Stimulated activated CD8-positive, alpha-beta memory T cell treated with anti-CD3 and anti-CD28 coated beads, Interleukin-2, amount 100 ng/mL, for 1 hour (primary cell): ENCODE results near the gene ACACA.

Experiments used
- DNase-seq, 2 donors: peaks; one replicate each; pipeline ENCODE4 v3.0.0-alpha.2; 2020; ENCODE audit warnings: low read depth in 2 of 2

ACACA gene

DNA sequence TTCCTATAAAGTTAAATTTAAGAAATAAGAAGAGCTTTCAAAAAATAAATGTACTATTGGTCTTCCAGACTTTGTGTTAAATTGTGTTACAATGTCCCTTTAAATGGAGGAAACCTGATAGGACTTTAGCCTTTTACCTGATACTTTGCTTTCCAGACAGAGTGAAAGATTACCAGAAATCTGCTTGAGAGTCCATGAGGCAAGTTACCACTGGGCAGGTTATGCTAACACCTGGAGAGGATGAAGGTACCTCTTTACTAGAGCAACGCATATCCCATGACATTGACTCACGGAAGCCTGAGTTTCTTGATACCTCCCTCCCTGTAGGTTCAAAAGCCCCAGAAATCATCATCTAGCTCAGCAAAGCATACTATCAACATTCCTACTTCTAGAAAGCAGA, 174.7 kb downstream of the ACACA start:
- DNase-seq = no peak

DNA sequence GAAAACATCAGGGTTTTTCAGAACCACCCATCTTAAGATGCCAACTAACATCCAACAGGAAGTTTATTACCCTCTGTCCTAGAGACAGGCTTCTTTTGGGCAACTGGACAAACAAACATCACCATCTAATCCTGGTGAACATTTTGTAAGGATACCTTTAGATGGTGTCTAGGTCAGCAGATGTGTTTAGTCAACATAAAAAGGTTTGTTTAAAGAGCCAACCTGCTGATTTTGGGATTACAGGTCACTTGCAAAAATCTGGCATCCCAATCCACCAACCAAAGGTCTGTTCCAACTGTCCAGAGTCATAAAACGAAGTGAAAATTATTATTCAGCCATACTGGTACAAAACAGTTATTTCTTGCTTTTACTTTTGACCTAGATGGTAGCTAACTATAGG, 176.0 kb downstream of the ACACA start:
- DNase-seq = no peak

DNA sequence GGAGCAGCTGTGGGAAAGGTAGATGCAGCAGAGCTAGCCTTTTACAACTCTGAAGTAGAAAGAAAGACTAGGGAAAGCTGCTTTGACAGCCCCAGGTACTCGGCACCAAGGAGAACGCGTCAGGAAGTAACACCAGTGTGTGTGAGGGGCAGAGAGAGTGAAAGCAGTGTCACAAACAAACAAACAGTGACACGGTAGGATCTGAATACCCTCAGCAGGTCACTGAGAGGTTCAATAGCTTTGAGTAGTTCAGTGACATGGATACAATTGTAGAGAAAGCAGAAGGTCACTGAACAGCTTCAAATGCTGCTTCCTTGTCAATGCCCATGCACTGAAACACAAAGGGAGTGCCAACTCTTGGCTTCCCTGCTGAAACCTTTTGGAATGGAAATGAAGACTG, 181.2 kb downstream of the ACACA start:
- no peak for DNase-seq

DNA sequence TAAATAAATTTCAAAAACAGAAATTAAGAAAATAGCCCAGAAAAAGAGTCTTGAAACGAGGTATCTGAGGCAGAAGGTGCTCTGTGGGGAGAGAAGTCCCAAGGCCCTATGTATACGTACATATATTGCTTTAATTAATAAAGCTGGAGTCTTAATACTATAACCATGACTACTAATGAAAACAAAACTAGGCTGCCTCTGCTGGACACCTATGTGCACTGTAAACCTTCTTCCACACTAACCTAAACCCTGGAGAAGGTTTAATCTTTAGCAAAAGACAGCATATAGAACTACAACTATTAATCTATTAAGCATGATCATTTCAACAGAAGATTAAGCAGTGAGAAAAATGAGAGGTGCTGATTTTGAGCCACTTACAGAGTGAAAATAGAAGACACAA, 184.8 kb downstream of the ACACA start:
- no peak for DNase-seq

DNA sequence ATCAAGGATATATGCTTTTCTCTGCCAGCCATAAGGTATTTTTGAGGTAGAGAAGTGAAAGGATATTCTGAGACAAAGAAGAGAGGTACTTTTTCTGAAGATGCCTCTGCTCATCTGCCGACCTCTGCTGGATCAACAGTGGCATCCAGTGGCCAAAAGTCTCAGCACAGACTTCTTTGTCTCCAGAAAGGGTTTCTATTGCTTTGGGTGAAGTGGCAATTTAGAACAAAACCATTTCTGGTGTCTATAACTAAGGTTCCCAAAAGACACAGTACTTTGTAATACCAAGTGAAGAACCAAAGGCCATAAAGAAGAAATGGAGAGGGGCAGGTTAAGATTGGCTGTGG, 186.1 kb downstream of the ACACA start:
- DNase-seq = no peak

DNA sequence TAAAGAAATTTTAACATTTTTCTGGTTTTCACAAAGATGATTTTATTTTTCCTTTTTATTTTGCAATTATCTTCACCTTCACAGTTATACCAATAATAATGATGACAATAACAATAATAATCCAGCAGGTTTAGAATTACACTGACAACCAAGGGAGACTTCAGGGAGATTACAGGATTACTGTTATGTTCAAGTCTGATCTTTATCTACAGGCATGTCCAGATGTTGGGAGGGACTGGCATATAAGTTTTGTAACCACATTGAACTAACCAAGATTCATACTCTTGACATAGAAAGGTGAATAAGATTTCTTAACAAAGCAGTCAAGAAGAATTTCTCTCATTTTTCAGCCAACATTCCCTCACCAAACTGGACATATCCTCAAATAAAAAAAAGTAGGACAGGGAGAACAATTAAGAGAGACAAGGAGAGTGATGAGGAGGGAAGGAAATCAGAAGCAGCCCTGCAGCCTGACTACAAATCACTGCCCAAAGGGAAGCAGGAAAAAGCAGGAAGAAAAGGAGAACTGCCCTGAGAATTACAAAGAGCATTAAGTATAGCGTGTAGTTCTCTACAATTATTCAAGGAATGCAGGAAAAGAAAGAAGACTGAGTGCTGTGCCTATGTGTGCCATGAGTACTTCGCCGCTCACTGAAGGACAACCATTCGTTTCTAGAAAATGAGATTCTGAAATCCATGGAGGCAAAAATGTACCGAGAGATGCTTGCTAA, 186.6 kb downstream of the ACACA start:
- no peak for DNase-seq

DNA sequence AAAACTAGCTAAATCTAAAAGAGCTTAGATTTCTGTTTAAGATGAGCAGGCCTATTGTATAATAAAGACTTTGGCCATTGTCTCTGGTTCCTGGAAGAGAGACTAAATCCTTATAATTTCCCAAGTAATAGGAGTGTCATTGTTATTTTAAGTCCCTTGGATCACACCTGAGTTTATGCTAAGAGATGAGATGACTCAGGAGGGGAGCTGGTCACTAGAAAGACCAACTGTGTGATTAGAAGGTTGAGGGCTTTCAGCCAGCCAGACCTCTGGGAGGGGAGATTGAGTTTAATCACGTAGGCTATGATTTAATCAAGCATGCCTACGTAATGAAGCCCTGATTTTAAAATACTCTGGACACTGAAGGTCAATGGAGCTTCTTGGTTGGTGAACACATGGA, 187.8 kb downstream of the ACACA start:
- no peak for DNase-seq

DNA sequence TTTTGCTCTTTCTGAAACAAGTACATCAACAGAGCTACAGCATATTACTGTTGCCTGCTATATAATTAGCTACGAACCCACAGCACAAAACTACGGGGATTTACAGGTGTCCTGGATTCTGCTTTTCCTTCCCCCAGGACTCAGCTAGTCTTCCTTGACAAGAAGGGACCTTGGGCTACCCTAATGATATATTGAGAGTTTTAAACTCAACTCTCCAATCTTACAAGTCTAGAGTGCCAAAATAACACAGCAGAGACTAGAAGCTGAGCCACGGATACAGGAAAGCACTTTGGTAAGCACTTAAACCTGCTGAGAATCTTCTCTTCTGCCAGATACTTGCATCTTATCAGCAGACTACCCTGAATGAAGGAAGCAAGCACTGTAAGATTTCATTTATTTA, 192.2 kb downstream of the ACACA start:
- DNase-seq = no peak

DNA sequence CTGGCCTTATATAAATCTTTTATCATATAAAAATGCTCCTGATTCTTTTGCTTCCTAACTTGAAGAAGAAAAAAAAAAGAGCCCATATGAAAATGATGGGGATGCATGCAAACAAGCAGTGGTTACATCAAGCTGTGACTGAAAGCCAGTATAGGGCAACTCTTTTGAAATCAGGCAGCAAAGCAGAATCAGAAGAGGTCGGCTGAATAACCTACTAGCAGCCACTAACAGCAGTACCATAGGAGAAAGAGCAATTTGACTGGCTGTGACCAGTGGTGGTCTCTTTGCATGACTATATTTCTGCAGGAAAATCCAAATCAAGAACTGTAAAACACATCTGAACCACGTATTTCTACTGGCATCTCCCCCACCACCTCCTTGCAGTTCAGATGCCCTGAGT, 192.7 kb downstream of the ACACA start:
- no peak for DNase-seq

DNA sequence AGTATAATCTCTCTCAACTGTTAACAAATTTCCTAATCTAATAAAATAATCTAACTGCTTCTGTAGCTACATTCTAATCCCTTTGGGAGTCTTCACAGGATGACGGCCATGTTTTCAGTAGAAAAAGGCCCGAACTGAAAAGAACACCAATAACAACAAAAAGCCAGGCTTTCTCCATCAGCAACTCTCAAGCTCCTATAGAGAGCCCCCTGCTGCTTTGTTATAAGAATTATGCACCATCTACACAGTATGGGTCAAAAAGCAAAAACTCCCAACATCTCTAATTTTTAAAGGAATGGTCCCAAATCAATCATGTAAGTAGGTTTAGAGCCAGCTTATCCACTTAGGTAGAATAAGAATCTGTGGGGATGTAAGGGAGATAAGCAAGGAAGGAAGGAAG, 194.5 kb downstream of the ACACA start:
- DNase-seq = no peak

DNA sequence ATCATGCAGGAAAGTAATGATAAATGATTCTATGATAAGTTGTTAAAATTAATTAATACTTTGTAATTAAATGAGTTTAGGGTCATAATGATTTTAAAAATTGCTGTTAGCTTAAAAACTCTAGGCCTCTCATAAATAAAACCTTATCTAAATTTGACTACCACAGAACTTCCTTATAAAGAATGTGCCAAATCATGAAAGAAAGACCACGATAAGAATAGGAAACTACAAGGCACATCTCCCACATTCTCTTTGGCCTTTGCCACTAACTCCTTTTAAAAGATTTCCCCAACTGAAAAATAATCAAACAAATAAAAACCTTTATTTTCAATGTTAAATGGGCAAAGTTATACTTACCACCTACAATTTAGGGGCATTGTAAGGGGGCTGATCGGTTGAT, 195.5 kb downstream of the ACACA start:
- no peak for DNase-seq

DNA sequence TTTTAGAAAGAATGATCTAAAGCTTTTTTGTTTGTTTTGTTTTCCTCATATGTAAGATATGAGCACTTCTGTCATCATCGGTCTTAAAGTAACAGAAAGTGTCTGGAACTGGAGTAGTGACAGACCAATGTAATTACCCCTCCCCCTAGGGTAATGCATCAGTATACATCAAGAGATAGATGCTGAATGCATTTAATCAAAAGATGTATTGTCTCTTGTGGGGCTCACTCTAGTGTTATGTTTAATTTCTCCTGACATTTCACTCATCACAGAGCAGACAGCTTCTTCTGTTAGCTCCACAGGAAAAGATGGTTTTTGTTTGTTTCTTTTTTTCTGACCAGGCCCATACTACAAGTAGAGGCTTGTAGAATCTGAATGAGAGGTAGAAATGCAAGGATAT, 199.5 kb downstream of the ACACA start:
- DNase-seq = no peak

DNA sequence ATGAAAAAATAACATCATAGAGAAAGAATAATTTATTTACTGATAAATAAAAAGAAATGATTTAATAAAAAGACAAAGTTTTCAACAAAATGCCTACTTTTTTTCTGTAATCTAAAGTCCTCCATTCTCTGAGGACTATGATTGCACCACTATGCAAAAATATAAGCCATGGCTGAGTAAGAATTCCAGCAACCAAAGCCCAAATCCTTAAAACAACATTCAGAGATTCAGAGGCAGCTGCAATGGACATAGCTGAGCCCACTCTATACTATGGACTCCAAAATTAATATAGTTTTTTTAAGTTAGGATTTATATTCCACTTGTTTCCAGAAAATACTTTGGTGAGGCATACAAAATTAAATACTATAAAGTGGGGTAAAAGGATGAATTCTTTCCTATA, 200.3 kb downstream of the ACACA start:
- no peak for DNase-seq

DNA sequence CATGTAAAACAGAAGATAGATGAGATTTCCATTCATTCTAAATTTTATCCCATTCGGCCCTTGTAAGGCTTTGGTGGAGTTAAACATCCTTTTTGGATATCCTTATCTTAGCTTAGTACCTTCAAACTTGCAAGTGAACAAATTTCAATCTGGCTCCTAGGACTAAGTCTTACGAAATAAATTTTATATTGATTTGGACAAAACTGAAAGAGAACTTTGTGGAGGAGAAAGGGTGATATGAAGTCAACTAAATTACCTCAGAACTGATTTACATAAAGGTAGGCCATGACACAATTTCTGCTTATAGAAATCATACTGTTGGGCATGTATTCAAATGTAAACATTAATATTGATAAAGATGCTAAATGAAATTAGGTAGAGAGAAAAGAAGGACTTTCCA, 206.1 kb downstream of the ACACA start:
- no peak for DNase-seq

DNA sequence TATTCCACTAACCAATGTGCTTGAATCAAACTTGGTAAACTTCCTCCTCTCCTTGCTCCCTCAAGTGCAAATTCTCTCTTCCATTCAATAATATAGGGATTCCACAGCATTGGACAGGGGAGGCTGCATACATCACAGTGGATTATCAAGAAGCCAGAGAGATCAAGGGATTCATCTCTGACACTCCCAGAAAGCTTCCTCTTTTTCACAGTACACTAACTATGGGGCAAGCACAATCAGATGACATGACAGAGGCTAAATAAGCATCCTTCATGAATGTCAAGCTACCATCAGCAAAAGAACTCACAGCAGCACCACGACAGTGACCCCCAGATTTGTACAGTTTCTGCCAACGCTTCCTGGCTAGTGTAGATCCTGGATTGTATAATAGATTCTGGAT, 209.3 kb downstream of the ACACA start:
- DNase-seq = no peak

DNA sequence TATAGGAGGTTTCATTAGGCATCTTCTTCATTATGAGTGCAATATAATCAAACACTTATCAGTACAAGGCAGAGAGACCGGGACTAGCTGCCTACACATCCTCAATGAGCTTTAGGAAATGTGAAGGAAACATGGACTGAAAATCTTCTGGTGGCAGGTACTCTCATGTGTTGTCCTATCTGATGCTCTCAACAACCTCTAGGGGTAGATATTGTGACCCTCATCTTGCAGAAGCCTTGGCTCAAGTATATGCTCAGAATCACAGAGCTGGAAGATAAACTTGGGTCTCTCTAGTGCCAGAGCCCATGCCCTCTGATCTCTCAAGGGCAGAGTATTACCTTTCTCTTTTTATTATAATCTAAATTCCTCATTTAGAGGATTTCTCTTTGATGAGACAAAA, 212.4 kb downstream of the ACACA start:
- no peak for DNase-seq

DNA sequence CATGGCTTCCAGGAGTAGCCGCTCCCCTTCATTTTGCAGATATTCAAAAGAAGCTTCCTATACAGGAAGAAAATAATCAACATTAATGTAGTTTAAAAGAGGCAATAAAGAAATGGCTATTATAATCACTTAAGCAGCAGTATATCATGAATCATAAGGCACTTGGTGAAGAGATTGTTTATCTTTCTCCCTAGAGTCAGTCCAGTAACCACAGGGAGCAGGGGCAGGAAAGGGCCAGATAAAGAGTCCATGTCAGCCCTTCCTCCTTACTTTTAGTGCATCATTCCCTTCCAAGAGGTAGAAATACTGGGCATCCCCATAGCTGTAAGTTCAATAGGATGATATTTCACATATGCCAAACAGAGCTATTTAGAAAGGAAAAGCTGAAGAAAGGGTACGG, 215.4 kb downstream of the ACACA start:
- DNase-seq = no peak

DNA sequence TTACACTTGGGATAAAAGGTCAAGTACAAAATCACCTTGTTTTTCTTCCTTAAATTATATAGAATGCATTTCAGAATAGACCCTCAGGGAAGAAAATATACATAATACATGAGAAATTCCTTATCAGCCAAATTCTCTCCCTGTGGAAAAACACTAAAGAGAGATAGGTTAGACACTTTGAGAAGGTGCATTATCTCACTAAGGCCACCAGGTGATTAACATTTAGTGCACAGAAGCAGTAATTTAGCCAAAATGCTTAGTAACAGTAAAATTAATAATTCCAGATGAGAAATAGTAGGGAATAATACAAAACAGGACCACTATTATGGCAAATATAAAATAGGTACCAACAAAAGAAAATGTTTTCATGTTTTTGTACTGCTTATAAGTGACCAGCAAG, 216.1 kb downstream of the ACACA start:
- DNase-seq = no peak

DNA sequence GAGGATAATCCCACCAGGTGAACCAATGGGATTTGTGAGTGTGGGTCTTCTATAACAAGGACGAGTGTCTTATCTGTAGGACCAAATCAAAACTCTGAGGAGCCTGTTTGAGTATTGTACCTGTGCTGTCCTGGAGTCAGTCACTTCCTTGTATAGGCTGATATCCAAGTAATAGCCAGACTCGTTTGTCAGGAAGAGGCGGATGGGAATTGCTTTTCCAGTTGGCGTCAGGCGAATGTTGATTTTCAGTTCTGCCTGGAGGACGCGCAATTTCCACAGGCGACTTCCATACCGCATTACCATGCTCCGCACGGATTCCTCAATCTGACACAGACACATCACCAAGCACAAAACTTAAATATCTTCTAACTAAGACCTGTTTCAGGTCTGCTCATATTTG, 218.5 kb downstream of the ACACA start:
- no peak for DNase-seq

DNA sequence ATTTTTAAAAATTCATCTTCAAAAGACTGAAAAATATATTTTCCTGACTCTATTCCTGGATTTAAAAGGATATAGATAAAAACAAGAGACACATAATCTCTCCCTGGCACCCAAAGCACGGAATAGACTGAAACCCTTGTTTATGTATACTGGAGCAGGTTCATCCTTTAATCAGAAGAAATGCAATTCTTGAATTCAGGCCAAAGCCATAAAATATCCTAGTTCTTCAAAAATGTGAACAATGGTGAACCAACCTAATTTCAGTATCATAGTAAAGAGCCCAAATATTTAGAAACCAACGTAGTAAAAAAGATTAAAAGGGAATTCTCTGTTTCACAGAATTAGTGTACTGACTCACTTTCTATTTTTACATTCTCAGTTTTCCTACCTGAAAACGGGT, 219.4 kb downstream of the ACACA start:
- no peak for DNase-seq

DNA sequence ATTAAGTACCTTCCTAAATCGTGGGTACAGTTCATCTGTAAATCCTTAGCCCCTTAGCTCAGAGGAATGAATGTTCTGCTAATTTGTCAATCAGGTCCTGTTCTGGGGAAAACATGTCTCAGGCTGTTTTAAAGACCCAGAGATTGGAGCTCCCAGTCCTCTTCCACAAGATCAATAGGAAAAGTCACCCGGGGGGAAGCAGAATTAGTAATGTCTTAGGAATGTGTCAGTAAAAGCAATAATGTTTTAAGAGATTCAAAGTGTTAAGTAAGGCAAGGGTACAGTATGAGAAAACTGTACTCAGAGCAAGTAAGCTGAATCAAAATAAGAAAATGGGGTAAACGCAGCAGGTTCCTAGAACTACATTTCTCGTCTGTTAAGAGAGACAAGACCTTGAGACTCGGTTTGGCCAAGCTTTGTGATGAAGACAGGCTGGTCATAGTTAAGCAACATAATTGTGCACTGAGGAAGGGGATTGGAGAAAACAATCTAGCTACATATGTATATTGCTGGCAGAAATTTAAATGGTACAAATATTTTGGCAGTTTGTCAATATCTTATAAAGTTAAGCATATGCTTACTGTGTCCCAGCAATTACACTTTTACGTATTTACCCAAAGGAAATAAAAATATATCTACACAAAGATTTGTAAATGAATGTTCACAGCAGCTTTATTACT, 223.7 kb downstream of the ACACA start:
- DNase-seq = no peak

DNA sequence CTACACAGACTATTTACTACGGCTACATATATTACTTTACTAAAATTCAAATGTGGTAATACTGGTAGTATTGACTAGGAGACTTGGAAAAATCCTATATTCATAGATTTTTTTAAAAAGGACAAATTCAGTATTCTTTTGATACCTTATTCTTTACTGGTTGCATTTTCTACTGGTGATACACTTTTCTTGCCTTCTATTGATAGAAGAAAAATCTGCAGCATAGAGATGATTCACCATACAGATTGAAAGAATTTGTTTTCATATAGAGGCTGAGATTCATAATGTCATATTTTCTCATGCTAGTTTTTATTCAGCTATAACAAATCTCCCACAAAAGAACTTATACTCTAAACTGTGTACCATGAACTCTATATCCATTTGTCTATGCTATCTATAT, 226.3 kb downstream of the ACACA start:
- no peak for DNase-seq

DNA sequence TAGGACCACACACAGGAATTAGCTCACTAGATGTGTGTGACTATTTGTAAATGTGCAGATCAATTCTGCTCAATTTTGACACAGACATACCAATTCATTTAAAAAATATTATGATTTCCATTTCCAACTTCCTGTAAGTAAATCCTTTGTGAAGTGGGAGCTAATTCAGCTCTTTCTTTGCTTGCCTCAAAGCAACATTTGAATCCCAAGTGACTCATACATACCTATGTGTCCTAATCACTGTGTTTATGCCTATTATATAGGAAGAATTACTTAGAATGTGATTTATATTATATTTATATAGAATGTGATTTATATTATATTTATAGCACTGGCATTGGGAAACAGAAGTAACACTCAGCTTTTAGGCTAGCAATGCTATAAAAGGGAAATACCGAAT, 226.7 kb downstream of the ACACA start:
- no peak for DNase-seq

DNA sequence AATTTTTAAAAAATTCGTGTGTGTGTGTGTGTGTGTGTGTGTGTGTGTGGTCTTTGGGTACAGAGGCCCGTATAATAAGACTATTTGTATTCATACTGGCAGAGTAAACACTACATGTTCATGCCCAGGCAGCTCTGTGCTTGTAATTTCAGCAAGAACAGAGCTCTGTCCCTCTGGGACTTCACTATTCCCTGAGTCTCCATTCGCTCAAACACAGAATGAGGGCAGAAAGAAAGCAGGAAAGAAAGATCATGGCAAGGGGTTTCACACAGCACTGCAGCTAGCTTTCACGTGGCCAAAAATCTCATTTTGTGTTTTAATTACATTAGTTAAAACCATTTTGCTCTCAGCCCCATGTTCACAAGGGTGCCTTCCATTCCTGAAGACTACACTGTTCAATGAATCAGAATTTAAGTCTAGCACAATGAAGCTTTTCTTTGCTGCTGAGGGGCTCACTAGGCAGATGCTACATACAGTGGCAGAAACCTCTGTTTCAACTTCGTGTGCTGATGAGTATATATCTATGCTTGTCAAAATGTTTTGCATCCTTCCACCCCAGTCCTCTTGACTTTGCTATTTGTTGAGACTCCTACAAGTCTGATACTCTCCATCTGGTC, 229.3 kb downstream of the ACACA start:
- no peak for DNase-seq
